Activated CD8-positive, alpha-beta memory T cell treated with anti-CD3 and anti-CD28 coated beads, Interleukin-2, amount 50 U/mL, for 4 hours (primary cell): ENCODE data around the gene GALNT15.

ENCODE experiments used
- DNase-seq: peaks from one replicate; pipeline ENCODE4 v3.0.0-alpha.2; 2020

GALNT15 gene

DNA sequence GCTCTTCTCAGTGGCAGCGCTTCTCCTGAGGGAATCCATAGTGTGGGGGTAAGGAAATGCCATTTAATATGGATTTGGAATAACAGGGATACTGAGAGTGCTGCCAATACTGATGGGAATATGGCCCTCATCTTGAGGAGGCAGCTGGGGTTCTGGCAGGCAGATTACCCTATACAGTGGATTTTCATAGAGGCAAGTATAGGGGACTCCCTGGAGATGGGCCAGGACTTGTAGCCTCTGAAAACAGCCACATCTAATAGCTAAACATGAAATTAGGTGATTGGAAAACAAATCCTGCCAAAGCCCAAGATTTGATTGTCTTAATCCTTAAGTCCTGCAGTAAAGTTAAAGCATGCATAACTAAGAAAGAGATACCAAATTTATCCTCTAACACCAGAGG lies 59.3 kb downstream of the GALNT15 start:
- DNase-seq = no peak

GRCh38 chr3:16234281-16234680 lies 59.8 kb downstream of the GALNT15 start:
- no peak for DNase-seq

DNA sequence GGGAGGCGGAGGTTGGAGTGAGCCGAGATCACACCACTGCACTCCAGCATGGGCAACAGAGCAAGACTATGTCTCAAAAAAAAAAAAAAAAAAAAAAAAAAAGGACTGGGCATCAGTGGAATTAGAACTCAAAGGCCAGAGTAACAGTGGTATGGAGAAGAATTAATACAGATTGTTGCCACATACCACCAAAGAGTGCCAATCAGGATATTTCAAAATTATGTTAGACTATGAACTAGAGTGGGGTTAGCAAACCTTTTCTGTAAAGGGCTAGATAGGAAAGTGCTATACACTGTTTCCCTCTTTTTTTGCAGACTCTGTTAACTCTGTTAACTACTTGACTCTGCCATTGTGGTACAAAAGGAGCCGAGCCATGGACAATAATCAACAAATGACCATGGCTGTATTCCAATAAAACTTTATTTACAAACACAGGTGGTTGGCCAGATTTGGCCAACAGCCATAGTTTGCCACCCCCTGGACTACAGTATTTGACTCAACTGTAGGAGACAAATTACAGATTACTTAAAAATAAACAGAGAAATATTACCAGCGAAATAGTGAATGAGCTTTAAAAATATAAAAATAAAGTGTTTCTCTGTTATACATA lies 61.7 kb downstream of the GALNT15 start:
- no peak for DNase-seq

DNA sequence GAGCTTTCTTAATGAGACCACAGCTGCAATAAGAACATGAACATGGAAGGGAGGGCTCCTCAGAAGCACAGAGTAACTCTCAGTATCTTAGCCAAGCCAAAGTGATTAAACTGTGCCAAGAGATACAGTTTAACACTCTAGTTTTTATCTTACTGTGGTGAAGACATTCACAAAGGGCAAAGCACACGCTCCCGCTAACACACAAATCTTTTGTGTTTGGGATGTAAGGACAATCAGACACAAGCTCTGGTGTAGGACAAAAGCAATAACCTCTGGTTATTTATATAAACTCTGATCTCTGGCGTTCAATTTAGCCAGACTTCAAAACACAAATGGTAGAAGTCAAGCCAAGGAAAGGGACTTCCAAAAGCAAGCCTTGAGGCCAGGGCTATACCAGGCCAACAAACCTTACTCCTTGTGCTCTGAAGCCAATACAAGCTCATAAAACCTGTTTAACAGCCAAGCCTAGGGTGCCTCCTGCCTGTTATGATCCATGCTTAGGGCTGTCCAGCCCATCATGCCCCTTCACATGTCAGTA lies 62.4 kb downstream of the GALNT15 start:
- DNase-seq = no peak

- DNase-seq = no peak
These were observed 64.7 kb downstream of the GALNT15 start for GRCh38 chr3:16239086-16239770.

- no peak for DNase-seq
These were observed 65.3 kb downstream of the GALNT15 start for GRCh38 chr3:16239780-16240179.

GRCh38 chr3:16240229-16241023 lies 65.9 kb downstream of the GALNT15 start:
- no peak for DNase-seq

- no peak for DNase-seq
These were observed 66.7 kb downstream of the GALNT15 start for GRCh38 chr3:16241225-16241624.

- no peak for DNase-seq
These were observed 67.7 kb downstream of the GALNT15 start for GRCh38 chr3:16242177-16242576.

GRCh38 chr3:16243706-16244490 lies 69.4 kb downstream of the GALNT15 start:
- DNase-seq = no peak

GRCh38 chr3:16245609-16246008 lies 71.1 kb downstream of the GALNT15 start:
- DNase-seq = no peak

GRCh38 chr3:16247282-16248061 lies 73.0 kb downstream of the GALNT15 start:
- DNase-seq = peak; percentile 76

GRCh38 chr3:16248556-16248955 lies 74.1 kb downstream of the GALNT15 start:
- DNase-seq = no peak

DNA sequence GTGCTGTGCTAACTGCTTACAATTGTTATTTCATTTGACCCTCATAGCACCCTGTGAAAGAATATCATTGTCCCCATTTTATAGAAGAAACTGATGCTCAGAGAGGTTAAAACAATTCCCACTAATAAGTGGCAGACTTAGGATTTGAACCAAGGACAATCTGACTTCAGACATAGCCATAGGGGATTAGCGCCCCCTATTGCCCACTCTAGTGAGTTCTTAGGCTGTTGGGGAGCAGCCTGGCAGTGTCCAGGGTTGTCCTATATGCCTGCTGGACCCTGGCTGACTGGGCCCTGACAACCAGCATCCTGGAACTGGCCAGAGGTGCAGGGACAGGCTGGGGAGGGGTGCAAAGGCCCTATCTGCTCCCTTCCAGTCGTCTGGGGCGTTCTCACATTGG lies 74.9 kb downstream of the GALNT15 start:
- DNase-seq = no peak

- DNase-seq = no peak
These were observed 75.4 kb downstream of the GALNT15 start for GRCh38 chr3:16249886-16250285.

DNA sequence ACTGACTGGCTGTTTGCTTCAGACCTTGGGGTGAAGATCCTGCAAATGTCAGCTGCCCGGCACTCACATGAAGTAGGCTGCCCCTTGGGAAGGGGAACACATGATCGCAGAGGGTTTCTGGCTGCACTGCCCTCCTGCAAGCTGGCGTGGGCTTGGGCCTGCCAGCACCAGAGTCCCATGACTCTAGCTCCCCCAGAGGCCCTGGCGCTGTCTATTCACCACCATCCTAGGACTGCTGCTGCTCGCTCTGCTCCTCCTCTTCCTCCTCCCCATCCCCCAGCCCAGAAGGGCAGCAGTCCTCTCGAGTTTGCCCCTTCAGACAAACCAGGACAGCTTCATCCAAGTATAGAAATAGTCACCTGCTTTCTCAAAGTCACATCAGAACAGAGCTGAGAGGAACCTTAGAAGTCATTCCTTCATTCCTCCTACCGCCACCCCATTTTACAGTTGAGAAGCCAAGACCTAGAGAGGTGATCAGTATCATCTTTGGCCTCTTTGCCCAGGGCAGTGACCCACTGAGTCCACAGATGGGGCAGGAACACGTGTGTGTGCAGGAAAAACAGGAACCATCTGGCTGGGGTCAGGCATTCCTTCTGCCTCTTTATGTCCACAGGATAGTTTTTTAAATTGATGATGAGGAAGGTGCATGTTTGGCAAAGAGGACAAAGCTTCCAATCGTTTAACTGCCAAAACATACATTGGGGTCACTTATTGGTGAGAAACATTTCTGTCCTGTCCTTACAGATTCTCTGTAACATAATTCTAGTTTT lies 77.0 kb downstream of the GALNT15 start:
- no peak for DNase-seq

GRCh38 chr3:16252243-16252978 lies 77.9 kb downstream of the GALNT15 start:
- no peak for DNase-seq

DNA sequence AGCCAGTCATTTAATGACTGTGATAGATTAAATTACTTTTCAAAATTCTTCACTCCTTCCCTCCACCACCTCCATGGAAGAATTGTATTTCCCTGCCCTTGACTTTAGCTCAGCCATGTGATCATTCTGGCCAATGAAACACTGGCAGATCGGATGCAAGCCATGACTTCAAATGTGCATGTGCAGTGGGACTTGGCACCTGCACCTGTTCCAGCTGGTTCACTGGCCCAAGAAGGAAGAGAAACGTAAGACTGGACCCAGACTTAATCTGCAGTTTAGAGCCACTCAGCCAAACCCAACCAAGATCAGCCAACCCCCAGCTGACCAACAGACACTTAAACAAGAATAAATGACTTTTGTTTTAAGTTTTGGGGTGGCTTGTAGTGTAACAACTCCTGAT lies 78.5 kb downstream of the GALNT15 start:
- no peak for DNase-seq

DNA sequence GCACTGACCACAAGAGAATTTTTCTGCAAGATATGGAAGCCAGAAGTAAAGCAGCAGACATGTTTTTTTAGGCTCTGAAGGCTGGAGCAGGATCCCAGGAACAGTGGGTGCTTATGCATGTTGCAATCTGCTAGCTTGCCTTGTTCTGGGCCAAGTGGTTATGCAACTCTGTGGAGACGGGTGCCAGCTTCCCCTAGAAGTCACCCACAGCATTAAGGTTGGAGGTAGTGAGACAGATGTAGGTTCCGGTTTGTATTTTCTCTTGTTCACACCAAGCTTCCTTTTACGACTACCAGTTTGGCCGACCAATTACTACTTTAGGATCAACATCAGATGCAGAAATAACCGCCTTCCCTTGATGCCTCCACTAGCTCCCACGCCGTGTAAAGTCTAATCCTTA lies 79.1 kb downstream of the GALNT15 start:
- no peak for DNase-seq

GRCh38 chr3:16254916-16255315 lies 80.4 kb downstream of the GALNT15 start:
- DNase-seq = no peak

DNA sequence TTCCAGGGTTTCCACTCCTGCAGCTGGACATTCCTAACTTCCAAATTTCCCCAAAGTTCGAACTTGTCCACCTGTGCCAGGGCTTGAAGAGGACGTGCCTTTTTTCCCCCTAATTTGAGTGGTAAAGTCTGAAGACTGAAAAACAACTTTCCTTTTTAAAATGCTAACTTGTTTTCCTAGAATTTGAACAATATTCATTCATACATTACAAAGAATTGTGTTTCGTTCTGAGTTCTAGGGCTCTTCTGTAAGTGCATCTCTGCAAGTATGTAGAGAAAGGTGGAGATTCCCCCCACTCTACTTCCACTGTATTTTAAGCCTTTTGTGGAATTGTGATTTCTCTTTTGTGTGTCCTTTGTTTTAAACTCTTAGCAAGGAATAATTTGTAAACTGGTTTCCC lies 80.8 kb downstream of the GALNT15 start:
- DNase-seq = no peak
